K562 (cell line): ENCODE measurements around the gene TRPM8. TPM values are rescaled to one million over a fixed set of nuclear protein-coding genes. Genes with fewer than 3 reads are reported as not detected.

Source experiments
- ATAC-seq: fragments of 200-7000 bp; cut with Tn5 transposase; 3 replicates; pipeline ENCODE4 v1.9.1; 2020; ENCODE audit warnings: moderate library complexity
- BruUV-seq: library from RNA; stranded (reverse); fragments of 400-500 nt; replicated peaks from 2 replicates; lab custom pipeline; 2021; lab: Mats Ljungman, UMichigan
- CTCF ChIA-PET: fragments of 300-600 bp; formaldehyde crosslinking; extraction: SDS; loops from one replicate; lab custom pipeline; 2021; ENCODE audit warnings: low intra/inter-chr PET ratio; lab: Yijun Ruan, JAX
- POLR2A ChIA-PET: fragments of 300-600, 350-650 bp; sonication (Branson Sonifier 250); formaldehyde crosslinking; extraction: SDS; loops from one replicate; lab custom pipeline; 2021; ENCODE audit warnings: antibody characterized with exemption, inconsistent platforms; lab: Yijun Ruan, JAX
- DNase-seq, 4 experiments: peaks; one replicate each; pipeline versions ENCODE4 v3.0.0 to v3.0.0-alpha.2; 2011 to 2018; ENCODE audit warnings: low spot score in 3 of 4, mixed read lengths in 3 of 4; ENCODE audit errors: extremely low read depth in 1 of 4
- FAIRE-seq: peaks from 2 replicates; lab custom pipeline; 2011; peaks lifted over from hg19 to GRCh38; lab: Jason Lieb, UNC
- H2AFZ ChIP-seq: 2 replicates; pipeline ENCODE4 v1.6.0; 2011; ENCODE audit warnings: low read depth, low read length, control low read depth, inconsistent platforms
- H3K27ac ChIP-seq: fragments of 200-600 bp; 3 replicates; pipeline ENCODE4 v1.8.0; 2011; ENCODE audit warnings: low read depth, mild to moderate bottlenecking, control low read depth, inconsistent platforms, low read length, moderate library complexity, mixed read lengths; ENCODE audit errors: extremely low read depth
- H3K27me3 ChIP-seq, 2 experiments: fragments of 300-600 bp in 1 of 2; 2 replicates in 1 of 2; 3 replicates in 1 of 2; pipeline versions ENCODE4 v1.6.0 to v1.8.0; 2011; ENCODE audit warnings: inconsistent platforms in 2 of 2, low read length in 2 of 2, mild to moderate bottlenecking in 1 of 2, mixed read lengths in 1 of 2, moderate library complexity in 1 of 2; ENCODE audit not compliant: control insufficient read depth in 2 of 2, insufficient read depth in 2 of 2
- H3K36me3 ChIP-seq: fragments of 300-600 bp; 3 replicates; pipeline ENCODE4 v1.8.0; 2011; ENCODE audit warnings: mild to moderate bottlenecking, low read length, inconsistent platforms; ENCODE audit not compliant: control insufficient read depth, insufficient read depth
- H3K4me1 ChIP-seq, 2 experiments: fragments of 200-600 bp in 1 of 2; replicated peaks in 1 of 2; 2 replicates in 1 of 2; 3 replicates in 1 of 2; pipeline versions ENCODE4 v1.5.1 to v1.8.0; 2011; ENCODE audit warnings: inconsistent platforms in 2 of 2, low read length in 2 of 2, mild to moderate bottlenecking in 1 of 2, mixed read lengths in 1 of 2, moderate library complexity in 1 of 2; ENCODE audit not compliant: control insufficient read depth in 2 of 2, insufficient read depth in 2 of 2
- H3K4me2 ChIP-seq: 2 replicates; pipeline ENCODE4 v1.6.1; 2011; ENCODE audit warnings: low read length, control low read depth, inconsistent platforms, mixed read lengths; ENCODE audit not compliant: insufficient read depth
- H3K4me3 ChIP-seq: fragments of 200-600 bp; sonication (generic), shearing (Covaris generic); 2 replicates; pipeline ENCODE4 v1.5.1; 2016; ENCODE audit warnings: control low read depth, inconsistent platforms
- H3K79me2 ChIP-seq: fragments of 200-600 bp; 3 replicates; pipeline ENCODE4 v1.8.0; 2011; ENCODE audit warnings: low read length, inconsistent platforms; ENCODE audit not compliant: control insufficient read depth, insufficient read depth
- H3K9ac ChIP-seq, 2 experiments: 2 replicates each; pipeline versions ENCODE4 v1.6.0 to v1.6.1; 2011; ENCODE audit warnings: low read depth in 2 of 2, low read length in 2 of 2, control low read depth in 1 of 2, inconsistent platforms in 1 of 2, mild to moderate bottlenecking in 1 of 2, mixed read lengths in 1 of 2; ENCODE audit not compliant: insufficient read depth in 1 of 2
- H3K9me1 ChIP-seq: one replicate; pipeline ENCODE4 v1.6.0; 2011; ENCODE audit warnings: inconsistent platforms, mild to moderate bottlenecking, low read length, moderate library complexity; ENCODE audit not compliant: control insufficient read depth, insufficient read depth
- H3K9me3 ChIP-seq: replicated peaks from 2 replicates; pipeline ENCODE4 v1.5.1; 2011; ENCODE audit warnings: low read depth, low read length, inconsistent platforms; ENCODE audit not compliant: control insufficient read depth, insufficient read depth
- H4K20me1 ChIP-seq: replicated peaks from 2 replicates; pipeline ENCODE4 v1.6.1; 2011; ENCODE audit warnings: low read length, inconsistent platforms, mixed read lengths; ENCODE audit not compliant: control insufficient read depth, insufficient read depth
- AFF1 ChIP-seq, 2 experiments: fragments of 450-650 bp; IDR thresholded peaks; 2 replicates each; pipeline ENCODE4 v1.6.1; 2018; ENCODE audit warnings: mild to moderate bottlenecking in 2 of 2, low read depth in 1 of 2; ENCODE audit not compliant: partially characterized antibody in 2 of 2
- BHLHE40 ChIP-seq: IDR thresholded peaks from 2 replicates; pipeline ENCODE4 v1.6.1; 2011; ENCODE audit warnings: low read length, improper control_type of control experiment
- HMG20A ChIP-seq: fragments of 450-650 bp; formaldehyde crosslinking; conservative IDR thresholded peaks from 2 replicates; pipeline ENCODE4 v1.4.0; 2020; ENCODE audit warnings: mild to moderate bottlenecking, mixed read lengths
- HNRNPL ChIP-seq: fragments of 200-400 bp; formaldehyde crosslinking; IDR thresholded peaks from 2 replicates; pipeline ENCODE4 v1.6.1; 2017; ENCODE audit warnings: low read depth, mild to moderate bottlenecking, low read length
- JUN ChIP-seq, 2 experiments: sonication (generic) in 1 of 2; formaldehyde crosslinking in 1 of 2; IDR thresholded peaks; 2 replicates each; pipeline versions ENCODE4 v1.6.1 to v1.8.0; 2012 to 2022; ENCODE audit warnings: borderline replicate concordance in 2 of 2, mild to moderate bottlenecking in 2 of 2, improper control_type of control experiment in 1 of 2, low read depth in 1 of 2, low read length in 1 of 2, missing genetic modification reagents in 1 of 2
- PML ChIP-seq: IDR thresholded peaks from 2 replicates; pipeline ENCODE4 v1.6.1; 2012; ENCODE audit warnings: low read length, inconsistent platforms
- TAL1 ChIP-seq: fragments of 450-650 bp; IDR thresholded peaks from 2 replicates; pipeline ENCODE4 v1.6.1; 2016; ENCODE audit warnings: mild to moderate bottlenecking
- USF2 ChIP-seq: sonication (generic); formaldehyde crosslinking; IDR thresholded peaks from 2 replicates; pipeline ENCODE4 v1.5.0; 2020; ENCODE audit warnings: missing genetic modification reagents
- ZNF347 ChIP-seq: fragments of 450-650 bp; formaldehyde crosslinking; IDR thresholded peaks from 2 replicates; pipeline ENCODE4 v1.4.0; 2020; ENCODE audit warnings: low read depth, mild to moderate bottlenecking, moderate library complexity
- ZSCAN32 ChIP-seq: fragments of 450-650 bp; formaldehyde crosslinking; IDR thresholded peaks from 2 replicates; pipeline ENCODE4 v1.4.0; 2020; ENCODE audit warnings: mild to moderate bottlenecking, moderate library complexity
- in situ Hi-C: fragments of 300-500 bp; cut with MboI; formaldehyde crosslinking; loops from 4 replicates; pipeline ENCODE4 v1.15.0; 2018; ENCODE audit warnings: inconsistent platforms, mixed read lengths
- intact Hi-C: fragments of 100-400 bp; cut with micrococcal nuclease; formaldehyde crosslinking; loops from 2 replicates; pipeline ENCODE4 v1.14.2; 2022
- polyA plus RNA-seq, 8 experiments: library from polyadenylated mRNA; depleted of rRNA in 4 of 8; stranded (reverse) in 5 of 8; unstranded in 3 of 8; fragments of >200 nt; fragmentation: Nextera tagmentation in 2 of 8; fragmentation: Illumina TruSeq in 1 of 8; extraction: Ambion mirVana in 2 of 8; extraction: Trizol in 1 of 8; gene quantifications; 2 replicates each; pipeline versions ENCODE4 v1.2.1 to v1.2.3, GENCODE V29; 2011 to 2014; ENCODE audit warnings: inconsistent platforms in 1 of 8, missing spikeins in 1 of 8
- total RNA-seq, 7 experiments: library from RNA; depleted of rRNA in 6 of 7; stranded (reverse); fragments of >200 nt in 6 of 7; fragmentation: Illumina TruSeq in 2 of 7; extraction: Trizol in 2 of 7; gene quantifications; 2 replicates each; pipeline versions ENCODE4 v1.2.1 to v1.2.3, GENCODE V29; 2011 to 2021; ENCODE audit warnings: low replicate concordance in 1 of 7
- TF ChIP-seq, protein P1 (sequence below): sonication (generic); formaldehyde crosslinking; IDR thresholded peaks from 2 replicates; pipeline ENCODE4 v1.8.1; 2022; ENCODE audit warnings: missing genetic modification reagents

The TRPM8 gene
- total and polyA plus RNA-seq, 9 of the 15 experiments (the other 6 are each of a cell fraction or from before 2014, with no cell fraction given), result not detected

DNA sequence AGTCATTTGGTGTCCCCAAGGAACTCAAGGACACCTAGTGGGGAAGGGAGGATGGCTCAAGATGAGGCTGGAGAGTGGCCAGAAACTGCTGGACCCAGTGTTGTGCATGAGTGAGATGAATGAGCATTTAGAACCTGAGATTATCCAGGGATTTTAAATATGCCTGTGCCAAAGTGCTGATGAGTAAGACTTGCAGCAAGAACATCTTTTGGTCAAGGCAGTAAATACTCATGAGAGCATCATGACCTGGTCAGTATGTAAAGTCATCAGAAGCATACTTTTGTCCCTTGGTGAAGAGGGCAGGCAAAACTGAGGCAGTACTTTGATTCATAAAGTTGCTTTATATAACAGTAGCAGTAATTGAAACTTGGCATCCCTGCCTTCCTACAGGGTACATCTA, 130.2 kb downstream of the TRPM8 start:
- BruUV-seq, result no TSS peak

More for the DNA sequence above, 130.2 kb downstream of the TRPM8 start:
- H3K9me3 ChIP-seq, result no peaks in the 10 kb centered on the region
- ChIA-PET CTCF (no interaction called here), POLR2A (no interaction called here)
- no peaks in the 10 kb centered on the region for H3K4me1 ChIP-seq
- ATAC-seq (no peak), FAIRE-seq (no peak), DNase-seq (no peak)
- no peak overlapping the region for H2AFZ ChIP-seq
- TF ChIP-seq HNRNPL (no peak), BHLHE40 (no peak), ZNF347 (no peak), USF2 (CRISPR knock-in tag) (no peak), ZSCAN32 (no peak), JUN (IDR thresholded peaks at IDR 0.05; ENCODE audit: borderline replicate concordance, low read depth, low read length) (no peak), JUN (CRISPR knock-in tag; IDR thresholded peaks at IDR 0.05; ENCODE audit: borderline replicate concordance) (no peak), AFF1 (IDR thresholded peaks at IDR 0.05; ENCODE audit: low read depth in 1 of 2, partially characterized antibody in 2 of 2) (no peak), TAL1 (no peak), HMG20A (no peak), PML (no peak)
- TF ChIP-seq, protein P1, sequence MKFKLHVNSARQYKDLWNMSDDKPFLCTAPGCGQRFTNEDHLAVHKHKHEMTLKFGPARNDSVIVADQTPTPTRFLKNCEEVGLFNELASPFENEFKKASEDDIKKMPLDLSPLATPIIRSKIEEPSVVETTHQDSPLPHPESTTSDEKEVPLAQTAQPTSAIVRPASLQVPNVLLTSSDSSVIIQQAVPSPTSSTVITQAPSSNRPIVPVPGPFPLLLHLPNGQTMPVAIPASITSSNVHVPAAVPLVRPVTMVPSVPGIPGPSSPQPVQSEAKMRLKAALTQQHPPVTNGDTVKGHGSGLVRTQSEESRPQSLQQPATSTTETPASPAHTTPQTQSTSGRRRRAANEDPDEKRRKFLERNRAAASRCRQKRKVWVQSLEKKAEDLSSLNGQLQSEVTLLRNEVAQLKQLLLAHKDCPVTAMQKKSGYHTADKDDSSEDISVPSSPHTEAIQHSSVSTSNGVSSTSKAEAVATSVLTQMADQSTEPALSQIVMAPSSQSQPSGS, result no peak
- H3K9me1 ChIP-seq, result no peaks in the 10 kb centered on the region
- no peaks in the 10 kb centered on the region for H3K36me3 ChIP-seq
- H3K27me3 ChIP-seq, result no peaks in the 10 kb centered on the region
- no peak overlapping the region for H3K27ac ChIP-seq
- in situ Hi-C loops (no loop called here), intact Hi-C loops (no loop called here)
- no peak overlapping the region for H3K4me2 ChIP-seq
- no peak overlapping the region for H3K9ac ChIP-seq
- H3K4me3 ChIP-seq, result no peak overlapping the region
- H4K20me1 ChIP-seq, result no peaks in the 10 kb centered on the region
- H3K79me2 ChIP-seq, result no peaks in the 10 kb centered on the region
